ENCODE measurements around the gene GUCY2C.

Gene GUCY2C

GRCh38 chr12:14665354-14666348, 30.7 kb downstream of the GUCY2C start:
- no peak for TF ChIP-seq CTCF (conservative IDR thresholded peaks at IDR 0.05; ENCODE audit: control insufficient read depth, insufficient read depth, low read depth, low read length)
- no peak overlapping the region for H3K4me3 ChIP-seq (ENCODE audit: control insufficient read depth, low read depth, low read length)
- DNase-seq (ENCODE audit: low read depth), result no peak

DNA sequence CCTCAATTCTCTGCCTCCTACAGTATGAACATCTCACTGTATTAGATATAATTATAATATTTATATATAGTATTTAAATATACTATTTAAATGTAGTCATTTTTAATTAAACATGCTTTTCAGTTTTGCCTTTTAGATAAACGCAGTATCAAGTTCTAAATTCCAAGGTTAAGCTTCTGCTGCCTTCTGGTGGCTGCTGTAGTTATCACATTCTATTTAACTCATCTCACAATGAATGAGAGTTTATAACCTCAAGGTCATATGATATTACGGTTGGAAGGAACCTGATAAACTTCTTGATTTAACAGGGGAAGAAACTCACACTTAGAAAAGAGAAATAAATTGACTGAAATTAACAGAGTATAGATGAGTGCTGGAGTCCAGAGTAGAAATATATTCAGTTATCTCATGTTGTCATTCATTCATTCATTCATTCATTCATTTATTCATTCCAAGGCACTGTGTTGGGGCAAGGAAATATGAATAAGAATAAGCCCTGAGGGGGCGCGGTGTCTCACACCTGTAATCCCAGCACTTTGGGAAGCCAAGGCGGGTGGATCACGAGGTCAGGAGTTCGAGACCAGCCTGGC, 31.9 kb downstream of the GUCY2C start:
- DNase-seq (ENCODE audit: low read depth), result peak; percentile 62
- peak; percentile 67 for TF ChIP-seq CTCF (conservative IDR thresholded peaks at IDR 0.05; ENCODE audit: control insufficient read depth, insufficient read depth, low read depth, low read length)
- H3K4me3 ChIP-seq (ENCODE audit: control insufficient read depth, low read depth, low read length), result no peak overlapping the region

- no peak for TF ChIP-seq CTCF (conservative IDR thresholded peaks at IDR 0.05; ENCODE audit: control insufficient read depth, insufficient read depth, low read depth, low read length)
- no peak for DNase-seq (ENCODE audit: low read depth)
- no peak overlapping the region for H3K4me3 ChIP-seq (ENCODE audit: control insufficient read depth, low read depth, low read length)
These were observed 33.4 kb downstream of the GUCY2C start for GRCh38 chr12:14663002-14663401.

GRCh38 chr12:14656846-14657245, 39.6 kb downstream of the GUCY2C start:
- no peak for DNase-seq (ENCODE audit: low read depth)
- TF ChIP-seq CTCF (conservative IDR thresholded peaks at IDR 0.05; ENCODE audit: control insufficient read depth, insufficient read depth, low read depth, low read length), result no peak
- no peak overlapping the region for H3K4me3 ChIP-seq (ENCODE audit: control insufficient read depth, low read depth, low read length)

DNA sequence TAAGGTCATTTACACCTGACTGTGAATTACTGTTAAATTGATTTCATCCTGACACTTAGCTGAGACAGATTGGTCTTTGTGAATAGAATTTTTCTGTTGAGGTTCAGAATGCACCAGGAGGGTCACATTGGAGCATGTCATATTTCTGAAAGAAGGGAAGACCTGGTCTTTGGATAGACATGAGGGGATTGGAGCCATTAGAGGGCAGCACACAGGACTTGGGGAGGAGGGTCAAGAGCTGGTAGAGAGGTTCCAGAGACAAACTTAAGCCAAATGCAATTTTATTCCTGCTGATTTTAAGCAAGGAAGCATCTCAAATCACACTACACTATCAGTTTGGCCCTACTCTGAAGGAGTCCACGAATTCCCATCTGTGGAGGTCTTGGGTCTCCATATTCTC, 41.1 kb downstream of the GUCY2C start:
- no peak for TF ChIP-seq CTCF (conservative IDR thresholded peaks at IDR 0.05; ENCODE audit: control insufficient read depth, insufficient read depth, low read depth, low read length)
- no peak overlapping the region for H3K4me3 ChIP-seq (ENCODE audit: control insufficient read depth, low read depth, low read length)
- no peak for DNase-seq (ENCODE audit: low read depth)

- peak; percentile 5 for DNase-seq (ENCODE audit: low read depth)
- TF ChIP-seq CTCF (conservative IDR thresholded peaks at IDR 0.05; ENCODE audit: control insufficient read depth, insufficient read depth, low read depth, low read length), result no peak
- no peak overlapping the region for H3K4me3 ChIP-seq (ENCODE audit: control insufficient read depth, low read depth, low read length)
These were observed 41.6 kb downstream of the GUCY2C start for GRCh38 chr12:14654842-14655241.
